ENCODE measurements around the gene MSRB2. TPM values are rescaled to one million over a fixed set of nuclear protein-coding genes. Genes with fewer than 3 reads are reported as not detected.

MSRB2 gene
- polyA plus RNA-seq, 2 of the 4 experiments (the other 2 are of a cell fraction) = 19.0 to 32.0 TPM

Small RNA genes lying within 50 kb of the gene (small RNA-seq; reads per million reads assigned to genes)
- gene RF00561 = 0 reads per million in 6 experiments

Other genes starting within 250 kb of the MSRB2 start
- gene ARMC3, start 167.5 kb upstream of the MSRB2 start, polyA plus RNA-seq (2011; rRNA removed) = 0.28 and 0.59 TPM in 2 replicates
- gene ARMC3, start 167.5 kb upstream of the MSRB2 start, polyA plus RNA-seq (2017; fragmentation: RNase III; extraction: RNeasy Plus Mini Kit Qiagen cat#74134 plus additional on column Dnase treatment) = 0.09 to 0.47 TPM (median 0.30 TPM) in 3 replicates
- gene PTF1A, start 96.7 kb downstream of the MSRB2 start, polyA plus RNA-seq (2011; rRNA removed) = not detected in 2 replicates
- gene PTF1A, start 96.7 kb downstream of the MSRB2 start, polyA plus RNA-seq (2017; fragmentation: RNase III; extraction: RNeasy Plus Mini Kit Qiagen cat#74134 plus additional on column Dnase treatment) = not detected in 3 replicates
- 0.09 TPM in 1 of 2 replicates, not detected in the other for gene C10orf67, start 249.2 kb downstream of the MSRB2 start, polyA plus RNA-seq (2011; rRNA removed)
- gene C10orf67, start 249.2 kb downstream of the MSRB2 start, polyA plus RNA-seq (2017; fragmentation: RNase III; extraction: RNeasy Plus Mini Kit Qiagen cat#74134 plus additional on column Dnase treatment) = 0.05 to 0.12 TPM (median 0.06 TPM) in 3 replicates

All from A549 (cell line).